Choroid plexus epithelial cell (primary cell): ENCODE results near the gene DMBT1.
"Not testable (repeated sequence)": the region's sequence is repeated elsewhere in the genome, so short reads cannot be mapped to it uniquely, and the experiment has no call there.

Experiments
- DNase-seq: peaks from one replicate; pipeline ENCODE4 v3.0.0-alpha.2; 2010; ENCODE audit warnings: low read depth
- H3K4me3 ChIP-seq: 2 replicates; pipeline ENCODE4 v1.5.1; 2011; ENCODE audit warnings: low read depth, mild to moderate bottlenecking, control low read depth, low read length, moderate library complexity
- TF ChIP-seq, protein P1 (sequence below): conservative IDR thresholded peaks from 2 replicates; pipeline ENCODE4 v1.5.1; 2011; ENCODE audit warnings: low read depth, mild to moderate bottlenecking, control low read depth, inconsistent platforms, low read length, moderate library complexity

Gene DMBT1

DNA sequence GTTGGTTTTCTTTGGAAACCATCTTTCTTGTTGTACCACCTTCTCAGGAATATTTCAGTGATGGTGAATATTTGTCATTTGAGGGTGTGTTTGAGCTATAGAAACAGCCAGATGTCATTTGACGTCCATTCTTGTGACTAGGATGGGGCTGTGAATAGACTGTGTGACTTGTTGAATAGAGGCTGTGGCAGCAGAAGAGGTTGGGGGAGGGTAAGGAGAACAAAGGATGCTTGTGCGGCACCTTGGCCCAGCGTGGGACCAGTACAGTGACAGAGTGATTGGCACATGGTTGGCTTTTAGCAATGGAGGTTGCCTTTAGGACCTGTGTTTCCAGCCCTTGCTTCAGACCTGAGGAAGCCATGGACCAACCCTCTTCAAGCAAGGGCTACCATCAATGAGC, 11.3 kb downstream of the DMBT1 start:
- H3K4me3 ChIP-seq = no peak overlapping the region
- no peak for DNase-seq
- TF ChIP-seq, protein P1, sequence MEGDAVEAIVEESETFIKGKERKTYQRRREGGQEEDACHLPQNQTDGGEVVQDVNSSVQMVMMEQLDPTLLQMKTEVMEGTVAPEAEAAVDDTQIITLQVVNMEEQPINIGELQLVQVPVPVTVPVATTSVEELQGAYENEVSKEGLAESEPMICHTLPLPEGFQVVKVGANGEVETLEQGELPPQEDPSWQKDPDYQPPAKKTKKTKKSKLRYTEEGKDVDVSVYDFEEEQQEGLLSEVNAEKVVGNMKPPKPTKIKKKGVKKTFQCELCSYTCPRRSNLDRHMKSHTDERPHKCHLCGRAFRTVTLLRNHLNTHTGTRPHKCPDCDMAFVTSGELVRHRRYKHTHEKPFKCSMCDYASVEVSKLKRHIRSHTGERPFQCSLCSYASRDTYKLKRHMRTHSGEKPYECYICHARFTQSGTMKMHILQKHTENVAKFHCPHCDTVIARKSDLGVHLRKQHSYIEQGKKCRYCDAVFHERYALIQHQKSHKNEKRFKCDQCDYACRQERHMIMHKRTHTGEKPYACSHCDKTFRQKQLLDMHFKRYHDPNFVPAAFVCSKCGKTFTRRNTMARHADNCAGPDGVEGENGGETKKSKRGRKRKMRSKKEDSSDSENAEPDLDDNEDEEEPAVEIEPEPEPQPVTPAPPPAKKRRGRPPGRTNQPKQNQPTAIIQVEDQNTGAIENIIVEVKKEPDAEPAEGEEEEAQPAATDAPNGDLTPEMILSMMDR = no peak

- no peak for DNase-seq
- TF ChIP-seq, protein P1 = no peak
- no peak overlapping the region for H3K4me3 ChIP-seq
Measured at GRCh38 chr10:122575776-122576175, 15.2 kb downstream of the DMBT1 start.

DNA sequence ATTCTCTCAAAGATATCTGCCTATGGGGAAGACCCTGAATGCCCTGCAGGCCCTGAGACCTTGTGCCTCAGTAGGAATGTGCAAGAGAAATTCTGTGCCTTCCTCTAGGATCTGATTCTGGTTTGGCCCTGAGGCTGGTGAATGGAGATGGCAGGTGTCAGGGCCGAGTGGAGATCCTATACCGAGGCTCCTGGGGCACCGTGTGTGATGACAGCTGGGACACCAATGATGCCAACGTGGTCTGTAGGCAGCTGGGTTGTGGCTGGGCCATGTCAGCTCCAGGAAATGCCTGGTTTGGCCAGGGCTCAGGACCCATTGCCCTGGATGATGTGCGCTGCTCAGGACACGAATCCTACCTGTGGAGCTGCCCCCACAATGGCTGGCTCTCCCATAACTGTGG, 15.7 kb downstream of the DMBT1 start:
- TF ChIP-seq, protein P1 = no peak
- no peak overlapping the region for H3K4me3 ChIP-seq
- DNase-seq = no peak

DNA sequence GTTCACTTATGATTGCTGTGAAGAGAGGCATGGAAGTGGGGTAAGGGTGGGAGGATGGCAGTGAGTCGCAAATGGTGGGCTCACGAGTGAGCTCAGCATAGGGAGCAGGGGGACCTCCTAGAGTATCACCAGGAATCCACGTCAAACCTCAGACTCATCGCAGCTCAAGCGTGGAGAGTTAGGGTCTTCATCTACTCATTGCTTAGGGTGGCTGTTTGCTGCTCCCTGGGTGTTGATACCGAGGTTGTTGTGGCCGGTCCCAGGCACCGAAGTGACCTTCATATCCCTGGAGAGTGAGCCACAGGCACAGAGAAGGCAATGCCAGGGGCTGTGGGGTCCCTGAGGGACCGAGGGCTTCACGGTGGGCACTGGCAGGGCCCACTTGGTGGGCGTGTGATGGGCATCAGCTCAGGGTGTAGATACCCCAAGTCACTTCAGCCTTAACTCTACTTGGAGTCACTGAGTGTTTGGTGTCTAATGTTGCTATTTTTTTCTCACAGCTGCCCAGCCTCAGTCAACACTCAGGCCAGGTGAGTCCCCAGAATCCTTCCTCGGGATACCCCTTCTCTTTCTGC, 16.8 kb downstream of the DMBT1 start:
- no peak overlapping the region for H3K4me3 ChIP-seq
- TF ChIP-seq, protein P1 = no peak
- DNase-seq = no peak

DNA sequence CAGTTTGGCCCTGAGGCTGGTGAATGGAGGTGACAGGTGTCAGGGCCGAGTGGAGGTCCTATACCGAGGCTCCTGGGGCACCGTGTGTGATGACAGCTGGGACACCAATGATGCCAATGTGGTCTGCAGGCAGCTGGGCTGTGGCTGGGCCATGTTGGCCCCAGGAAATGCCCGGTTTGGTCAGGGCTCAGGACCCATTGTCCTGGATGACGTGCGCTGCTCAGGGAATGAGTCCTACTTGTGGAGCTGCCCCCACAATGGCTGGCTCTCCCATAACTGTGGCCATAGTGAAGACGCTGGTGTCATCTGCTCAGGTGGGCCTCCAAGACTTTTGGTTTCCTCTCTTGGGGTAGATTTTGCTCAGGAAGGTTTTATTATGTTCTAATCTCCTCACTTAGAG, 25.5 kb downstream of the DMBT1 start:
- H3K4me3 ChIP-seq = not testable (repeated sequence)

GRCh38 chr10:122587098-122587760, 26.7 kb downstream of the DMBT1 start:
- TF ChIP-seq, protein P1 = no peak
- no peak overlapping the region for H3K4me3 ChIP-seq
- DNase-seq = no peak

More for the DNA sequence above, 25.5 kb downstream of the DMBT1 start:
- not testable (repeated sequence) for DNase-seq

DNA sequence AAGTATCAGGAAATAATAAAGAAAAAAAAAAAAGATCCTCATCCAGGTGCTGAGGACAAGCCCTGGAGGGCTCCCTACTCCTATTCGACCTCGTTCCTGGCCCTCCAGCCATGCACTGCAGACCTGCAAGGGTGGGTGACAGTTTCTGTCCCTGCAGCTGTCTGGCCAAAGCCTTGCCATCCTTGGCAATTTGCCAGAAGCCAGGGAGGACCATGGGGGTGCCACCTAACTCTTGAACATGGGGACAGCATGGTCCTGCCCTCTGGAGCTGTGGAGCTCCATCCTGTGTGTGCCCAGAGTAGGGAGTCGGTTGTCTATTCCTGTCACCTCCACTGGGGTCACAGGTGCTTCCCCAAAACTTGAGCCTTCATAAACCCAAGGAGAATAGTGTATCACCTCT, 27.8 kb downstream of the DMBT1 start:
- TF ChIP-seq, protein P1 = no peak
- no peak overlapping the region for H3K4me3 ChIP-seq
- no peak for DNase-seq
